HCT116 (cell line): ENCODE data around the gene OR2T29.

Experiments used
- CTCF ChIP-seq, 3 experiments: fragments of 200-600 bp in 1 of 3; sonication (generic) in 1 of 3; IDR thresholded peaks in 2 of 3; conservative IDR thresholded peaks in 1 of 3; 2 replicates each; pipeline ENCODE4 v1.5.1; 2012 to 2017; ENCODE audit warnings: low read depth in 2 of 3, low read length in 2 of 3, antibody characterized with exemption in 1 of 3, borderline replicate concordance in 1 of 3, control low read depth in 1 of 3, mild to moderate bottlenecking in 1 of 3, mixed read lengths in 1 of 3, mixed run types in 1 of 3, moderate library complexity in 1 of 3; ENCODE audit not compliant: insufficient read depth in 1 of 3
- EZH2 ChIP-seq: fragments of 200-600 bp; sonication (generic); IDR thresholded peaks from 2 replicates; pipeline ENCODE4 v1.6.1; 2017; ENCODE audit warnings: antibody characterized with exemption, mixed run types
- FOSL1 ChIP-seq: IDR thresholded peaks from 2 replicates; pipeline ENCODE4 v1.6.1; 2012; ENCODE audit warnings: low read depth
- JUND ChIP-seq: IDR thresholded peaks from 2 replicates; pipeline ENCODE4 v1.6.1; 2012
- MAX ChIP-seq: IDR thresholded peaks from 2 replicates; pipeline ENCODE4 v1.6.1; 2012
- RAD21 ChIP-seq: IDR thresholded peaks from 2 replicates; pipeline ENCODE4 v1.6.1; 2012; ENCODE audit warnings: low read depth, mild to moderate bottlenecking
- SIN3A ChIP-seq: IDR thresholded peaks from 2 replicates; pipeline ENCODE4 v1.6.1; 2012; ENCODE audit warnings: low read depth
- ZNF274 ChIP-seq: fragments of 200-500 bp; sonication (Bioruptor generic); IDR thresholded peaks from 2 replicates; pipeline ENCODE4 v1.6.1; 2014; ENCODE audit warnings: mild to moderate bottlenecking, low read depth, low read length, inconsistent platforms

DNA sequence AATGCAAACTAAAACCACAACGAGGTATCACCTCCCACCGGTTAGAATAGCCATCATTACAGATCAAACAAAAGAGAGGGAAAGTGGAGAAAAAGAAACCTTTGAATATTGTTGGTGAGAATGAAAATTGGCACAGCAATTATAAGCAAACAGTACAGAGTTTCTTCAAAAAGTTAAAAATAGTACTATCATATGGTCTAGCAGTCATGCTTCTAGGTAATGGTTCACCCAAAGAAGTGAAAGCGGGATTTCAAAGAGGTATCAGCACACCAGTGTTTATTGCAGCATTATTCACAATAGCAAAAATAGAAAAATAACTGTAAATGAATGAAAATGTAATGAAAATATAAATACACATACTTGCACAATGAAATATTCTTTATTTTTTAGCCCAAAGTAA is 26.8 kb upstream of the OR2T29 start:
- TF ChIP-seq CTCF (IDR thresholded peaks at IDR 0.05 in 2 of 3, conservative IDR thresholded peaks at IDR 0.05 in 1 of 3; ENCODE audit: borderline replicate concordance in 1 of 3, insufficient read depth in 1 of 3, low read depth in 2 of 3, low read length in 2 of 3) (no peak), EZH2 (no peak), JUND (no peak), SIN3A (no peak), RAD21 (no peak), FOSL1 (no peak), ZNF274 (no peak), MAX (no peak)
